ENCODE results near the gene CNTN3.

CNTN3 gene

DNA sequence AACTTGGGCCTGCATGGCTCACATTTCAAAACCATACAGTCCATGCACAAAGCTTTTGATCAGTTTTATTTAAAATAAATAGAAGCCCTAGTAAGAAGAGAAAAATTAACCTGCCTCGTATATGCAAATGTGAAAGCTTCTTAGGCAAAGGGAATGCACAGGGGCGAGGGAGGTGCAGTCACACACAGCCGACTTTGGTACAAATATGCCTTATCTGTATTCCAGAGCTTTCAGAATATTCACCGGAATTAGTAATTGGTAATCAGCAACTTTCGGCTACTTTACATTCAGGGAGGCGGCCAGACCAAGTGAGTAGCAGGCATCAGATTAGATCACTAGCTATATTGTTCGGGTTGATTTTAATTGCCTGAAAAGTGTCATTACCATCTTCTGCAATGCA lies 7.5 kb downstream of the CNTN3 start:
- DNase-seq = no peak

DNA sequence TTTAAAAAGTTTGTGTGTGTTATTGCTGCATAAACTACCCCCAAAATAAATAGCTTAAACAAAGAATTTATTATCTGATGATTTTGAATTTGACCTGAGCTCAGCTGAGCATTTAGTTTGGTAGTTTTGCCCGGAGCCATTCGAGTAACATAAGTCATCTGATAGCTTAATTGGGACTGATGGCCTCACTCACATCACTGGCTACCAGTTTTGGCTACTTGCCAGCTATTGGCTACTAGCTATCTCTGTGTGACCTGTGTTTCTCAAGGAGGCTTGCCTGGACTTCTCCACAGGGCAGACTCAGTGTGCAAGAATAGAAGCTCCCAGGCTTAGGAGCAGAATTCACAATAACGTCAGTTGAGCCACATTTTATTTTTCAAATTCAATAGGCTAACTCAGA lies 9.0 kb downstream of the CNTN3 start:
- peak; percentile 87 for DNase-seq

DNA sequence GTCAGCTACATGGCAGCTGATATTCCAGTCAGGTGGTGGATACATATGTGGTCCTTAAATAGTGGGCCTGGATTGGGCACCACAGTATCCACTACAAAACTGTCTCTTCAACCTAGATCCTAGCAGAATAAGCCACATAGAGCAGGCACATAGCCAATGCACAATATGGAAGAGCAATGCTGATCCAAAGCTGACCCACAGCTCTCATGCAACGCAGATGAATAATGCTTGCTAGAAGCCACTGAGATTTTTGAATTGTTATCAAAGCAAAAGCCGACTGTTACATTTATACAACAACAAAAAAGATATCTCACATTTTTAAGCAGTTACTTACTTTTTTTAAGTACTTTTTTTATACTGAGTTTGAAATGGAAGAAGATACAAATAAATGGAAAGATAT lies 11.2 kb downstream of the CNTN3 start:
- DNase-seq = no peak

DNA sequence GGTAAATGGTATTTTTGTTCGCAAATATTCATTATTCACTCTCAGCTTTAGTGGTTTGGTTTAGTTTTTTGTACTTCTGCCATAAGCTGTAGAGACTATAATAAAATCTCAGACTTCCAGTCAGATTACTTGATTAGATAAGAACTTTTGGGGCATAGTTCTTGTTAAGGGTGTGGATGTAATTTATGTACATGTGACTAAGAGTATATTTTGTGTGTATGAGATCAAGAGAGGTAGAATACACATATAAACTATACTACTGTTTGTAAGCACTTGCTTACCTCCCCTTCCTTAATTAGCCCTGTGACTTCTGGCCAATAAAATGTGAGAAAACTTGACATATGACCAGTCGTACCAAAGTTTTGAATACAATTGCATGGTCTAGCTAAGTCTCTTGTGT lies 12.0 kb downstream of the CNTN3 start:
- no peak for DNase-seq

DNA sequence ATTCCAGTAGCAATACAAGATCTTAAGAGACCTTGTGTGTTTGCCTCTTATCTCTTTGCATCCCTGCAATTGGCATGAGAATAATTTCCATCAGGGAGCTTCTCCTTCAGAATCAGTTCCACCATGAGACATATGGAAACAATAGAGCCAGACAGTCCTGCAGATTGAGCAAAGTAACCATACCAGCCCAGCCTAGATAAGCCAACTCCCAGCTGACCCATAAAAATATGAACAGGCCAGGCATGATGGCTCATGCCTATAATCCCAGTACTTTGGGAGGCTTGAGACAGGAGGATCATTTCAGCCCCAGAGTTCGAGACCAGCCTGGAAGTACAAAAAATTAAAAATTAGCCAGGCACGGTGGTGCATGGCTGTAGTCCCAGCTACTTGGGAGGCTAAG lies 12.7 kb downstream of the CNTN3 start:
- peak; percentile 29 for DNase-seq

DNA sequence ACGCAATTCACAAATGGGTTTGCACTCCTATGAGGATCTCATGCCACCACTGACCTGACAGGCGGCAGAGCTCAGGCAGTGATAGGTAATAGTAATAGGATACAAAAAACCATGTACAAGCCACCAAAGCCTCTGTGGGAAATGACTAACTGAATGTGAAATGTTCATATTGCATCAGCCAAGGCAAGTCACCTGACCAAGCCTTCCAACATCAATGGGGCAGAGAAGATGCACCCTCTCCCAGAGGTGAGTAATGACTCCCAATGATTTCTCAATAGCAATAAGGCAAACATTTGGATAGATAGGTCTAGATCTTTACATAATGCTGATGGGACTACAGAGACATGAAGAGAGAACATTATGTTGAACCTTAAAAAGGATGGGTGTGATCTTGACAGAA lies 14.9 kb downstream of the CNTN3 start:
- no peak for DNase-seq

DNA sequence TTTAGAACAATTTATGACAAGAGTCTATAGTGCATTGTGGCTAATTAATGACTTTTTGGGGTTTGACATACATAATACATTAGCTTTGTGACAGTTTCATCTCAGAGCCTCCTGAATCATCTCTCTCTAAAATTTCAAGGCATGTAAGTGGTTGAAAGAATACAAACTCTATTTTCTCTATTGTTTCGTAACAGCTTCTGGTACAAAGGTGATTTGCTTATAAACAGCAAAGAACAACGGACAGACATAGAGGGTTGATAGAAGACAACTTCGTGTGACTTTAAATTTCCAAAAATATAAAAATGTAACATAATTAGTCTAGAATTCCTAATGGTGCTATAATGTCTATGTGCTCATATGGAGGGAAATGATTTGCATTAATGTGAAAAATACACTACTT lies 21.3 kb downstream of the CNTN3 start:
- DNase-seq = peak; percentile 24

DNA sequence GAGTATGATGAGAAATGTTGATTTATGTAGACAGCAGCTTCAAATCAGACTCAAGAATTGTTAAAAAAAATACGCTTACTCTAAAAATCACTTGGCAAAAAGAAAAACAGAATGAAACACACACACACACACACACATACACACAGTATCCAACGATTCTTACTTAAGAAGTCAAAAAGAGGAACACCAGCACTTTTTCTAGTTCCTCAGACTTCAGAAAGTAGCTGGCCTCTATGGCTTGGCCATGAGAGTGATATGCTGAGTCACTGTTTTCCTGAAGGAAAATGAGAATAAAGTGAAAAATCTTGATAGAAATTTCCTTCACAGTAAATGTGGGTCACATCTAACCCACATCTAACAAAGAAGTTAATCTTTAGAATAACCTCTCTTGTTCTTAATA lies 22.1 kb downstream of the CNTN3 start:
- no peak for DNase-seq

DNA sequence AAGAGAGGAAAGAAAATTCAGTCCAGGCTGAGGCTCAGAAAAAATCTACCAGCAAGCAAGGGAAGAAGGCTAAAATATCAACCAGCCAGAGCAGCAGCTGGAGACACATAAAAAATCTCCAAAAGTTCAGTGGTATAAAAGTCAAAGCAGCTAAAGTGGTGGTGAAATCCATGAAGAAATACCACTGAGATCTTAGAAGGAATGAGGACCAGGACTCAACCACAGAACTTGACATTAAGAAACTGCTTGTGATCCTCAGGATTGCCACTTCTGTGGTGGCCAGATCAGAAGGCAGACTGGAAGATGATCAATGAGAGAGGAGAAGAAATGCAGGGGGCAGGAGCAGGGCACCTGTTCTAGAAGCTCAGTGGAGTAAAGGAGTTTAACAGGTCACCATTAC lies 22.5 kb downstream of the CNTN3 start:
- DNase-seq = no peak

DNA sequence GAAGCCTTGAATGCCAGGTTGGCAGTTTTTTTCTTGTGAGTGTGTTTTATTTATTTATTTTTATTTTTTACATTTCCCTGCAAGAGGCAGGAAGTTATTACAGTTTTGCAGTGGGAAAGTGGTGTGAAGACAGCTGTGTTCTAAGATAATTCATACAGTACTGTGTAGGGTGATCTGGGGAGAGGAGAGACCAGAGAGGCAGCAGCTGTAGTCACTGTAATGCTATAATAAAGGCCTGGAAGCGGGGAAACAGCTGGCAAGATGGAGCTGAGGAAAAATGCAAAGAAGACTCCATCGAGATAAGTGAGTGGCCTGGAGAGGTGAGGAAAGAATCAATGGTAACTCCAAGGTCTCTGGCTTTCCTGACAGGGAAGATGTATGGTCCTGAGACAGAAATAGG lies 23.1 kb downstream of the CNTN3 start:
- DNase-seq = no peak

DNA sequence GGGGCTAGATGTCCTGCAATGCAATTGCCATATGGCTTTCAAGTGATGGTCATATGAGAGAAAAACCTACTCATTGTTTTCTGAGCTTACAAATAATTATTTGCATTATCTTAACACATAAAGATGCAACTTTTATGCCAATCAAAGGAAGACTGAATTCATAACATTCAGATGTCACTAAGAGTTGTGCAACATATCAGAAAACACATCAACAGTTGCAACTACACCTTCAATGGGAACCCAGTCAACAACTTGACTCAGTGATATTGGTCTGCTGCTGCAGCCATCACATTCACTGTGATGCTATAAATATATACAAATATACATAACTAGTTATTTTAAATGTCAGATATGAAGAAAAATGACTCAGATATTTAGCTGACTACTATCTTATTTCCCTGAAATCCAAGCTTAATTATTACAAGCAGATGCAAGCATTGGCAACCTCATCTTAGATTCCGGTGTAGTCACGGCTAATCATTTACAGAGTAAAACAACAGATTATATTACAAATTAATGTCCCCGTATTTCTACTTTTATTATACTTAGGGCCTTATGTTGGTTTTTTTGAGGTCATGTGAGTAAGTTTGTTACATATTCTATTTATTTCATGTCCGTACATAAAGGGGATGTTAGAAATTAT lies 23.7 kb downstream of the CNTN3 start:
- no peak for DNase-seq

DNA sequence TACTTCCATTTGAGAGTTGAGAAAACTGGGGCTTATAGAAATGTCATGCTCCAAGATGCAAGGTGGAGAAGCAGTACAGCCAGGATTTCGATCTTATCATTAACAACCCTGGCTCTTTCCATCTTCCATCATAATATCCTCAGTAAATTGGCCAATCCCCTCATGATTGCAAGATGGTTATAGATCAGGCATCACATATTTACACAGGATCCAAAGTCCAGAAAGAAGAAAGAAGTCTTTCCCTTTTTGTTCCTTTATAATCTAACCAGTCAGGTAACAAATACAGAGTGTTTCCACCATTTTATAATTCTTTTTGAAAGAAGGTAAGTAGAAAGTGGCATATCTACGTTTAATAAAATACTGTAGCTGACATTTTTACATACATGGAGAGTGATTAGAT lies 29.7 kb downstream of the CNTN3 start:
- DNase-seq = no peak

DNA sequence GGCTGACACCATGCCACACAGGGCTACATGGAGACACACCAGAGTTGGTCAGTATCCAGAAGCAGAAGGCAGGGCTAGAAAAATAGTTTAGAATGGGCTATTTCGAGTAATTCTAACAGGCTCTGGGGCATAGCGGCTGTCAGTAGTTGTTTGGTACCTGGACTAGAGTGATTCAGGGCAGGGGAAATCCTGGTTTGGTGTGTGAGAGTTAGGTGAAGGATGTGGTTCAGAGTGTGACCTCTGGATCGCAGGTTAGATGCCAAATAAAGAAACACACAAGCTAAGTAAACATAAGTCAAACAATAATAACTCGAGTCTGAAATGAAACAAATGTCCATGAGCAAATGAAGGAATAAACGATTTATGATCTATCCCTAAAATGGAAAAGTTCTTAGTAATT lies 31.5 kb downstream of the CNTN3 start:
- DNase-seq = no peak

DNA sequence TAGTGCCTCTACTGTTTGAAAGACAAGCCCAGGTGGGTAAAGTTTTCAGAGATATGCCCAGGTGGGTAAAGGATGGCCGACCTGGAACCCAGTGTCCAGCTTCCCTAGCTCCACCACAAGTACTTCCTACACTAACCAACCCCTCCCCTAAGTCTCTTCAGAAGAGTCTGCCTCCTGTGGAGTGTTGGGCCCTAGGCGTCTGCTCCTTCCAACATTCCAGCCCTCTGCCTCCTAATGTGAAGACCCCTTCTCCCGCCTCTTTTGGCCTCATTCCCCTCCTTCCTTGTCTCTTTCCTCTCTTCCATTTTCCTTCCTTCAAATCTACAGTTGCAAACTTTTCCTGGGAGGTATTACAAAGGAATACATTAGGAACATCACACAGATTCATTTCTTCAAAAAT lies 38.6 kb downstream of the CNTN3 start:
- DNase-seq = no peak

DNA sequence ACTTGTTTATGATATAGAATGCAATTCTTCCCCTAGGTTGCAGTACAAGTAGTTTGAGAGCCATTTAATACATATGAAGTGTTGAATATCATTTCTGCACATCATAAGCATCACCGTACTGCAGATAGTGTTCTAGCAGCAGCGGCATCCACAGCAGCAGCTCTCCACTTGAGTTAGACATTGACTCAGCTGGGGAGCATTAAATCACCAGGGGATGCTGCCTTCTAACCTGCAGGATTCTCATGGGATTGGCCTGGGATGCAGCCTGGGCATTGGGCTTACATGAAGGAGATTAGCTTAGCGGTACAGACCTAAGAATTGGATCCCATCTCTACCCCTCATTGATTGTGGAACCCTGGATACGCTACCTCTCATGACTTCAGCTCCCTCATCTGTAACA lies 43.3 kb downstream of the CNTN3 start:
- DNase-seq = no peak

All from NCI-H69 (cell line).